ENCODE data around the gene HPRT1. TPM values are rescaled to one million over a fixed set of nuclear protein-coding genes. Genes with fewer than 3 reads are reported as not detected.

HPRT1 gene
- total RNA-seq, 1 donor from 2014 or later: 17.3 TPM

- no peak for TF ChIP-seq CTCF (IDR thresholded peaks at IDR 0.05)
- H3K36me3 Mint-ChIP-seq (ENCODE audit: low read depth): no peaks in the 10 kb centered on the region
- H3K27ac Mint-ChIP-seq (ENCODE audit: unreplicated experiment): no peak overlapping the region
- H3K9me3 Mint-ChIP-seq (ENCODE audit: low read depth): no peaks in the 10 kb centered on the region
- no peaks in the 10 kb centered on the region for H3K4me1 Mint-ChIP-seq (ENCODE audit: low read depth)
- no peak overlapping the region for H3K4me3 Mint-ChIP-seq (ENCODE audit: unreplicated experiment)
- no peak for DNase-seq (ENCODE audit: low spot score)
- H3K27me3 Mint-ChIP-seq (ENCODE audit: low read depth): no peaks in the 10 kb centered on the region
These were observed 21.4 kb downstream of the HPRT1 start for GRCh38 chrX:134481339-134481738.

GRCh38 chrX:134482371-134482770 lies 22.4 kb downstream of the HPRT1 start:
- H3K36me3 Mint-ChIP-seq (ENCODE audit: low read depth): no peaks in the 10 kb centered on the region
- TF ChIP-seq CTCF (IDR thresholded peaks at IDR 0.05): no peak
- H3K9me3 Mint-ChIP-seq (ENCODE audit: low read depth): no peaks in the 10 kb centered on the region
- H3K4me1 Mint-ChIP-seq (ENCODE audit: low read depth): no peaks in the 10 kb centered on the region
- no peak overlapping the region for H3K27ac Mint-ChIP-seq (ENCODE audit: unreplicated experiment)
- no peak overlapping the region for H3K4me3 Mint-ChIP-seq (ENCODE audit: unreplicated experiment)
- no peak for DNase-seq (ENCODE audit: low spot score)
- no peaks in the 10 kb centered on the region for H3K27me3 Mint-ChIP-seq (ENCODE audit: low read depth)

GRCh38 chrX:134484039-134484438 lies 24.1 kb downstream of the HPRT1 start:
- no peaks in the 10 kb centered on the region for H3K9me3 Mint-ChIP-seq (ENCODE audit: low read depth)
- no peaks in the 10 kb centered on the region for H3K27me3 Mint-ChIP-seq (ENCODE audit: low read depth)
- no peak for DNase-seq (ENCODE audit: low spot score)
- peak; percentile 89 for TF ChIP-seq CTCF (IDR thresholded peaks at IDR 0.05)
- H3K4me1 Mint-ChIP-seq (ENCODE audit: low read depth): no peaks in the 10 kb centered on the region
- H3K36me3 Mint-ChIP-seq (ENCODE audit: low read depth): no peaks in the 10 kb centered on the region
- H3K27ac Mint-ChIP-seq (ENCODE audit: unreplicated experiment): no peak overlapping the region
- H3K4me3 Mint-ChIP-seq (ENCODE audit: unreplicated experiment): no peak overlapping the region

- no peak for DNase-seq (ENCODE audit: low spot score)
- no peak overlapping the region for H3K4me3 Mint-ChIP-seq (ENCODE audit: unreplicated experiment)
- no peak overlapping the region for H3K27ac Mint-ChIP-seq (ENCODE audit: unreplicated experiment)
- H3K27me3 Mint-ChIP-seq (ENCODE audit: low read depth): no peaks in the 10 kb centered on the region
- peaks cover 3% of the 10 kb centered on the region for H3K36me3 Mint-ChIP-seq (ENCODE audit: low read depth)
- TF ChIP-seq CTCF (IDR thresholded peaks at IDR 0.05): no peak
- no peaks in the 10 kb centered on the region for H3K9me3 Mint-ChIP-seq (ENCODE audit: low read depth)
- H3K4me1 Mint-ChIP-seq (ENCODE audit: low read depth): no peaks in the 10 kb centered on the region
These were observed 42.0 kb downstream of the HPRT1 start for GRCh38 chrX:134501941-134502340.

- Mint-ChIP-seq H3K36me3 (ENCODE audit: low read depth) (peaks cover 3% of the 10 kb centered on the region), H3K4me1 (ENCODE audit: low read depth) (no peaks in the 10 kb centered on the region), H3K27me3 (ENCODE audit: low read depth) (no peaks in the 10 kb centered on the region), H3K9me3 (ENCODE audit: low read depth) (no peaks in the 10 kb centered on the region), H3K27ac (ENCODE audit: unreplicated experiment) (no peak overlapping the region), H3K4me3 (ENCODE audit: unreplicated experiment) (no peak overlapping the region)
- TF ChIP-seq CTCF (IDR thresholded peaks at IDR 0.05): no peak
- no peak for DNase-seq (ENCODE audit: low spot score)
These were observed 42.7 kb downstream of the HPRT1 start for GRCh38 chrX:134502686-134503085.
